NCI-H524 (cell line): ENCODE data around the gene SLC6A18.
"Not testable (repeated sequence)": the region's sequence is repeated elsewhere in the genome, so short reads cannot be mapped to it uniquely, and the experiment has no call there.

Experiments used
- DNase-seq, 2 experiments: peaks; one replicate each; lab custom pipeline; 2025; lab: John Stamatoyannopoulos, UW

The SLC6A18 gene

DNA sequence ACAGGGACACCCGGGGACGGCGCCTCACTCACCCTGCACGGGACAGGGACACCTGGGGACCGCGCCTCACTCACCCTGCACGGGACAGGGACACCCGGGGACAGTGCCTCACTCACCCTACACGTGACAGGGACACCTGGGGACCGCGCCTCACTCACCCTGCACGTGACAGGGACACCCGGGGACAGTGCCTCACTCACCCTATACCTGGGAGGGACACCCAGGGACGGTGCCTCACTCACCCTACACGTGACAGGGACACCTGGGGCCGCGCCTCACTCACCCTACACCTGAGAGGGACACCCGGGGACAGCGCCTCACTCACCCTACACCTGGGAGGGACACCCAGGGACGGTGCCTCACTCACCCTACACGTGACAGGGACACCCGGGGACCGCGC, 65.8 kb downstream of the SLC6A18 start:
- DNase-seq, result not testable (repeated sequence)

DNA sequence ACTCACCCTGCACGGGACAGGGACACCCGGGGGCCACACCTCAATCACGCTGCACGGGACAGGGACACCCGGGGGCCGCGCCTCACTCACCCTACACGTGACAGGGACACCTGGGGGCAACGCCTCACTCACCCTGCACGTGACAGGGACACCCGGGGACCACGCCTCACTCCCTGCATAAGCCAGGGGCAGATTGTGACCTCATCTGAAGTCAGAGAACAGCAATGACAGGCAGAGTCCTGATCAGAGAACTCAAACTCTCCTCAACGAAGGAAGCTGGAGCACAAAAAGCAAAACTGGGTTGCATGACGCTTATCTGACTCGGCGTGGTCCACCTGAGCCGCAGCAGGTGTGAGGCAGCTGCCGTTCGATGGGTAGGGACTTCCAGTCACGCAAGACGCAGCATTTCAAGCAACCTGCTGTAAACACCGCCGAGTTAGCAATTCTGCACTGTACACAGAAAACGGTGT, 66.5 kb downstream of the SLC6A18 start:
- DNase-seq, result no peak

DNA sequence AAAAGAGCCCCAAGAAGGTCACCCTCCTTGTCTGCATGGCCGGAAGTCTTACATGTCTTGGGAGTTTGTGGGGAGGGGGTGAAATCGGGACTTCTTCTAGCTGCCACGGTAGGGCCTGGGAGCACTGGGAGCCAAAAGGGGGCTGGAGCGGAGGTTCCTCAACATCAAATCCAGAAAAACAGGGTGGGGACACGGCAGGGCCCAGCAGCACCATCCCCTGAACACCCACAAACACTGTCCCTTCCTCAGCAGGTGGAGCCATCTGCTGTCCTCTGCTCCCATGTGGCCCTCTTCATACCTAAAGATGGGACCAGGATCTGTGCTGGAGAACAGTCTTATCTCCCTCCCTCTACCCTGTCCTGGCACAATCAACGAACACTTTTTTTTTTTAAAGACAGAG, 67.0 kb downstream of the SLC6A18 start:
- DNase-seq, result peak in 1 of 2 experiments; percentile 31

DNA sequence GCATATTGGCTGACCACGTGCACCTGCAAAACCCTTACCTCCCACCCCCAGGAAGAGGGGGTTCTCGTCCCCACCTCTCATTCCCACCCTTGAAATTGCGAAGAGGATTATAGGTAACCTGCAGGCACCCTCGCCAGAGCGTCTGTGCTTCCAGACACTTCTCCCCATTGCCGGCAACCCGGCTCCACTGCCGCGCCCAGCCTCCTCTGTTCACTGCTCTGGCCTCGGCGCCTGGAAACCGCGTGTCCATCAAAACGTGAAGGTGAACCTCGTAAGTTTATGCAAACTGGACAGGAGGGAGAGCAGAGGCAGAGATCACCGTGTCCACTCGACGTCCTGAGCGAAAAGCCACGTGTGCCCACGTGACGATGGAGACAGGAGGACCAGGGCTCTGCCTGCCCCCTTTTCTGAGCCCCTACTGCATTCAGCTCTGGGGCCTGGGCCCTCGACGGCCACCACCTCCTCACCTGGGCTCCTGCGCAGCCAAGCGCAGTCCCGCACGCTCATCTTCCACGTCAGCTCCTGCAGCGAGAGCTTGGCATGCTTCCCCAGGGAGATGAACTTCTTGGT, 67.8 kb downstream of the SLC6A18 start:
- DNase-seq, result no peak

DNA sequence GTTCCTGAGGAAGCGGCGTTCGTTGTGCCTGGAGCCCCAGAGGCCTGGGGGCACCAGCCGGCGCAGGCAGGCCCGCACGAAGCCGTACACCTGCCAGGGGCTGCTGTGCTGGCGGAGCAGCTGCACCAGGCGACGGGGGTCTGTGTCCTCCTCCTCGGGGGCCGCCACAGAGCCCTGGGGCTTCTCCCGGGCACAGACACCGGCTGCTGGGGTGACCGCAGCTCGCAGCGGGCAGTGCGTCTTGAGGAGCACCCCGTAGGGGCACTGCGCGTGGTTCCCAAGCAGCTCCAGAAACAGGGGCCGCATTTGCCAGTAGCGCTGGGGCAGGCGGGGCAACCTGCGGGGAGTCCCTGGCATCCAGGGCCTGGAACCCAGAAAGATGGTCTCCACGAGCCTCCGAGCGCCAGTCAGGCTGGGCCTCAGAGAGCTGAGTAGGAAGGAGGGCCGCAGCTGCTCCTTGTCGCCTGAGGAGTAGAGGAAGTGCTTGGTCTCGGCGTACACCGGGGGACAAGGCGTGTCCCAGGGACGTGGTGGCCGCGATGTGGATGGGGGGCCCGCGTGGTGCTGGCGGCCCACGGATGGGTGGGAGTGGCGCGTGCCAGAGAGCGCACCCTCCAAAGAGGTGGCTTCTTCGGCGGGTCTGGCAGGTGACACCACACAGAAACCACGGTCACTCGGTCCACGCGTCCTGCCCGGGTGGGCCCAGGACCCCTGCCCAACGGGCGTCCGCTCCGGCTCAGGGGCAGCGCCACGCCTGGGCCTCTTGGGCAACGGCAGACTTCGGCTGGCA, 68.4 kb downstream of the SLC6A18 start:
- no peak for DNase-seq

DNA sequence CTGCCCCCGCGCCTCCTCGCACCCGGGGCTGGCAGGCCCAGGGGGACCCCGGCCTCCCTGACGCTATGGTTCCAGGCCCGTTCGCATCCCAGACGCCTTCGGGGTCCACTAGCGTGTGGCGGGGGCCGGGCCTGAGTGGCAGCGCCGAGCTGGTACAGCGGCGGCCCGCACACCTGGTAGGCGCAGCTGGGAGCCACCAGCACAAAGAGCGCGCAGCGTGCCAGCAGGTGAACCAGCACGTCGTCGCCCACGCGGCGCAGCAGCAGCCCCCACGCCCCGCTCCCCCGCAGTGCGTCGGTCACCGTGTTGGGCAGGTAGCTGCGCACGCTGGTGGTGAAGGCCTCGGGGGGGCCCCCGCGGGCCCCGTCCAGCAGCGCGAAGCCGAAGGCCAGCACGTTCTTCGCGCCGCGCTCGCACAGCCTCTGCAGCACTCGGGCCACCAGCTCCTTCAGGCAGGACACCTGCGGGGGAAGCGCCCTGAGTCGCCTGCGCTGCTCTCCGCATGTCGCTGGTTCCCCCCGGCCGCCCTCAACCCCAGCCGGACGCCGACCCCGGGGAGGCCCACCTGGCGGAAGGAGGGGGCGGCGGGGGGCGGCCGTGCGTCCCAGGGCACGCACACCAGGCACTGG, 69.1 kb downstream of the SLC6A18 start:
- DNase-seq, result peak in 1 of 2 experiments; percentile 21

DNA sequence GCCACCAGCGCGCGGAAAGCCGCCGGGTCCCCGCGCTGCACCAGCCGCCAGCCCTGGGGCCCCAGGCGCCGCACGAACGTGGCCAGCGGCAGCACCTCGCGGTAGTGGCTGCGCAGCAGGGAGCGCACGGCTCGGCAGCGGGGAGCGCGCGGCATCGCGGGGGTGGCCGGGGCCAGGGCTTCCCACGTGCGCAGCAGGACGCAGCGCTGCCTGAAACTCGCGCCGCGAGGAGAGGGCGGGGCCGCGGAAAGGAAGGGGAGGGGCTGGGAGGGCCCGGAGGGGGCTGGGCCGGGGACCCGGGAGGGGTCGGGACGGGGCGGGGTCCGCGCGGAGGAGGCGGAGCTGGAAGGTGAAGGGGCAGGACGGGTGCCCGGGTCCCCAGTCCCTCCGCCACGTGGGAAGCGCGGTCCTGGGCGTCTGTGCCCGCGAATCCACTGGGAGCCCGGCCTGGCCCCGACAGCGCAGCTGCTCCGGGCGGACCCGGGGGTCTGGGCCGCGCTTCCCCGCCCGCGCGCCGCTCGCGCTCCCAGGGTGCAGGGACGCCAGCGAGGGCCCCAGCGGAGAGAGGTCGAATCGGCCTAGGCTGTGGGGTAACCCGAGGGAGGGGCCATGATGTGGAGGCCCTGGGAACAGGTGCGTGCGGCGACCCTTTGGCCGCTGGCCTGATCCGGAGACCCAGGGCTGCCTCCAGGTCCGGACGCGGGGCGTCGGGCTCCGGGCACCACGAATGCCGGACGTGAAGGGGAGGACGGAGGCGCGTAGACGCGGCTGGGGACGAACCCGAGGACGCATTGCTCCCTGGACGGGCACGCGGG, 69.9 kb downstream of the SLC6A18 start, which contains the start of gene TERT:
Gene TERT (minus strand): TSS at position 234 of the 815 bp plus-strand sequence. CDS start 79 bp downstream, at position 155.
- DNase-seq, result no peak

DNA sequence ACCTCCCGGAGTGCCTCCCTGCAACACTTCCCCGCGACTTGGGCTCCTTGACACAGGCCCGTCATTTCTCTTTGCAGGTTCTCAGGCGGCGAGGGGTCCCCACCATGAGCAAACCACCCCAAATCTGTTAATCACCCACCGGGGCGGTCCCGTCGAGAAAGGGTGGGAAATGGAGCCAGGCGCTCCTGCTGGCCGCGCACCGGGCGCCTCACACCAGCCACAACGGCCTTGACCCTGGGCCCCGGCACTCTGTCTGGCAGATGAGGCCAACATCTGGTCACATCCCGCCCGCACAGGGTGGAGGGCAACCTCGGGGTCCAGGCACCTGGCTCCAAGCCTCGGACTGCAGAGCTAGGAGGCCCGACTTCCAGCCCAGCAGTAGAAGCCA, 70.5 kb downstream of the SLC6A18 start:
- DNase-seq, result no peak
